Ovary (tissue), 3 donors: ENCODE measurements around the gene VIPR2.

ENCODE experiments used
- CTCF ChIP-seq, 3 donors: fragments of 450-650 bp in 2 of 3; fragments of 200-600 bp in 1 of 3; IDR thresholded peaks; one replicate each; pipeline versions ENCODE4 v1.5.1 to v1.8.0; 2016 to 2022; ENCODE audit warnings: antibody characterized with exemption in 3 of 3, mild to moderate bottlenecking in 1 of 3
- EP300 ChIP-seq: sonication (generic); formaldehyde crosslinking; IDR thresholded peaks from one replicate; pipeline ENCODE4 v1.6.1; 2017; ENCODE audit warnings: antibody characterized with exemption
- donor health status: DM: no; HTN: no; CAD: no.

GRCh38 chr7:159105832-159106811 is 38.5 kb downstream of the VIPR2 start:
- no peak for TF ChIP-seq CTCF (IDR thresholded peaks at IDR 0.05)
- no peak for TF ChIP-seq EP300
